C4-2B (cell line): ENCODE measurements around the gene ECE1.

Experiments
- ZFX ChIP-seq: fragments of 450-650 bp; IDR thresholded peaks from 2 replicates; pipeline ENCODE4 v1.6.1; 2017
- TF ChIP-seq, protein P1 (sequence below): fragments of 450-650 bp; conservative IDR thresholded peaks from 2 replicates; pipeline ENCODE4 v1.5.1; 2017; ENCODE audit warnings: mild to moderate bottlenecking

GRCh38 chr1:21291964-21292363, 1.7 kb upstream of the ECE1 start:
- TF ChIP-seq, protein P1, sequence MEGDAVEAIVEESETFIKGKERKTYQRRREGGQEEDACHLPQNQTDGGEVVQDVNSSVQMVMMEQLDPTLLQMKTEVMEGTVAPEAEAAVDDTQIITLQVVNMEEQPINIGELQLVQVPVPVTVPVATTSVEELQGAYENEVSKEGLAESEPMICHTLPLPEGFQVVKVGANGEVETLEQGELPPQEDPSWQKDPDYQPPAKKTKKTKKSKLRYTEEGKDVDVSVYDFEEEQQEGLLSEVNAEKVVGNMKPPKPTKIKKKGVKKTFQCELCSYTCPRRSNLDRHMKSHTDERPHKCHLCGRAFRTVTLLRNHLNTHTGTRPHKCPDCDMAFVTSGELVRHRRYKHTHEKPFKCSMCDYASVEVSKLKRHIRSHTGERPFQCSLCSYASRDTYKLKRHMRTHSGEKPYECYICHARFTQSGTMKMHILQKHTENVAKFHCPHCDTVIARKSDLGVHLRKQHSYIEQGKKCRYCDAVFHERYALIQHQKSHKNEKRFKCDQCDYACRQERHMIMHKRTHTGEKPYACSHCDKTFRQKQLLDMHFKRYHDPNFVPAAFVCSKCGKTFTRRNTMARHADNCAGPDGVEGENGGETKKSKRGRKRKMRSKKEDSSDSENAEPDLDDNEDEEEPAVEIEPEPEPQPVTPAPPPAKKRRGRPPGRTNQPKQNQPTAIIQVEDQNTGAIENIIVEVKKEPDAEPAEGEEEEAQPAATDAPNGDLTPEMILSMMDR = no peak
- no peak for TF ChIP-seq ZFX
